K562 (cell line): ENCODE results near the gene CCND3. TPM values are rescaled to one million over a fixed set of nuclear protein-coding genes. Genes with fewer than 3 reads are reported as not detected.

Experiments used
- BCOR ChIP-seq: fragments of 450-650 bp; IDR thresholded peaks from 2 replicates; pipeline ENCODE4 v1.6.1; 2016
- CREB3 ChIP-seq: fragments of 450-650 bp; conservative IDR thresholded peaks from 2 replicates; pipeline ENCODE4 v1.6.1; 2016; ENCODE audit warnings: missing genetic modification characterization, low read depth, mild to moderate bottlenecking, missing compliant biosample characterization, moderate library complexity
- E2F5 ChIP-seq: sonication (generic); formaldehyde crosslinking; IDR thresholded peaks from 2 replicates; pipeline ENCODE4 v1.8.0; 2022; ENCODE audit warnings: mild to moderate bottlenecking, missing genetic modification reagents
- EHMT2 ChIP-seq: fragments of 450-650 bp; IDR thresholded peaks from 2 replicates; pipeline ENCODE4 v1.6.1; 2018; ENCODE audit warnings: antibody characterized with exemption
- ERF ChIP-seq: fragments of 450-650 bp; formaldehyde crosslinking; IDR thresholded peaks from 2 replicates; pipeline ENCODE4 v1.4.0; 2020; ENCODE audit warnings: mild to moderate bottlenecking, mixed read lengths
- EWSR1 ChIP-seq: fragments of 450-650 bp; IDR thresholded peaks from 2 replicates; pipeline ENCODE4 v1.6.1; 2018; ENCODE audit warnings: borderline replicate concordance, mild to moderate bottlenecking, low read depth, moderate library complexity; ENCODE audit not compliant: partially characterized antibody
- HDAC6 ChIP-seq: IDR thresholded peaks from 2 replicates; pipeline ENCODE4 v1.6.1; 2012; ENCODE audit warnings: low read depth, mild to moderate bottlenecking, control low read depth, inconsistent platforms, low read length, moderate library complexity
- HDGF ChIP-seq: fragments of 450-650 bp; IDR thresholded peaks from 2 replicates; pipeline ENCODE4 v1.6.1; 2016
- HNRNPH1 ChIP-seq: fragments of 200-400 bp; formaldehyde crosslinking; optimal IDR thresholded peaks from 2 replicates; pipeline ENCODE3; 2017; ENCODE audit warnings: low read depth, mild to moderate bottlenecking, low read length, moderate library complexity
- MYC ChIP-seq, 2 experiments: fragments of 250-450 bp in 1 of 2; sonication (Bioruptor Pico) in 1 of 2; IDR thresholded peaks; 2 replicates each; pipeline versions ENCODE4 v1.5.1 to v1.6.1; 2012 to 2021; ENCODE audit warnings: low read depth in 2 of 2, borderline replicate concordance in 1 of 2, improper control_type of control experiment in 1 of 2, low read length in 1 of 2, mild to moderate bottlenecking in 1 of 2, moderate library complexity in 1 of 2
- NCOA4 ChIP-seq: fragments of 450-650 bp; IDR thresholded peaks from 2 replicates; pipeline ENCODE4 v1.6.1; 2018; ENCODE audit warnings: mild to moderate bottlenecking; ENCODE audit not compliant: partially characterized antibody
- POLR2AphosphoS2 ChIP-seq: IDR thresholded peaks from 2 replicates; pipeline ENCODE4 v1.6.1; 2012; ENCODE audit warnings: low read length, improper control_type of control experiment
- PTTG1 ChIP-seq: fragments of 450-650 bp; IDR thresholded peaks from 2 replicates; pipeline ENCODE4 v1.6.1; 2016; ENCODE audit warnings: low read depth, mild to moderate bottlenecking, missing genetic modification characterization, missing compliant biosample characterization
- RBFOX2 ChIP-seq: fragments of 200-400 bp; formaldehyde crosslinking; IDR thresholded peaks from 2 replicates; pipeline ENCODE4 v1.6.1; 2017; ENCODE audit warnings: low read depth, mild to moderate bottlenecking, low read length, moderate library complexity
- RNF2 ChIP-seq: sonication (generic); IDR thresholded peaks from 2 replicates; pipeline ENCODE4 v1.6.1; 2016
- SP1 ChIP-seq: sonication (generic); formaldehyde crosslinking; IDR thresholded peaks from 2 replicates; pipeline ENCODE4 v1.8.1; 2022; ENCODE audit warnings: mild to moderate bottlenecking, missing genetic modification reagents
- TEAD4 ChIP-seq, 2 experiments: sonication (generic) in 1 of 2; formaldehyde crosslinking in 1 of 2; IDR thresholded peaks; 2 replicates each; pipeline versions ENCODE4 v1.6.1 to v1.8.0; 2012 to 2022; ENCODE audit warnings: borderline replicate concordance in 1 of 2, inconsistent platforms in 1 of 2, low read length in 1 of 2, mild to moderate bottlenecking in 1 of 2, missing genetic modification reagents in 1 of 2
- TGIF2 ChIP-seq: sonication (generic); formaldehyde crosslinking; IDR thresholded peaks from 2 replicates; pipeline ENCODE4 v1.8.1; 2022; ENCODE audit warnings: mild to moderate bottlenecking, missing genetic modification reagents, moderate library complexity
- ZBTB2 ChIP-seq: fragments of 450-650 bp; IDR thresholded peaks from 2 replicates; pipeline ENCODE4 v1.6.1; 2016; ENCODE audit warnings: antibody characterized with exemption
- ZC3H4 ChIP-seq: sonication (generic); formaldehyde crosslinking; IDR thresholded peaks from 2 replicates; pipeline ENCODE4 v1.9.0; 2021; ENCODE audit warnings: missing genetic modification reagents, borderline replicate concordance
- ZNF274 ChIP-seq: IDR thresholded peaks from 2 replicates; pipeline ENCODE4 v1.6.1; 2011; ENCODE audit warnings: low read depth, mild to moderate bottlenecking, low read length, moderate library complexity, borderline replicate concordance
- ZNF3 ChIP-seq: fragments of 250-450 bp; sonication (Bioruptor Pico); IDR thresholded peaks from 2 replicates; pipeline ENCODE4 v1.5.0; 2021; ENCODE audit warnings: mild to moderate bottlenecking, moderate library complexity
- ZNF408 ChIP-seq: fragments of 250-450 bp; sonication (Bioruptor Pico); IDR thresholded peaks from 2 replicates; pipeline ENCODE4 v1.4.0; 2020; ENCODE audit warnings: low read depth, mild to moderate bottlenecking, moderate library complexity
- ZNF561 ChIP-seq: fragments of 450-650 bp; formaldehyde crosslinking; conservative IDR thresholded peaks from 2 replicates; pipeline ENCODE4 v1.4.0; 2020; ENCODE audit warnings: mild to moderate bottlenecking, moderate library complexity
- ZNF778 ChIP-seq: fragments of 450-650 bp; formaldehyde crosslinking; IDR thresholded peaks from 2 replicates; pipeline ENCODE4 v1.4.0; 2020; ENCODE audit warnings: mild to moderate bottlenecking, moderate library complexity
- polyA plus RNA-seq, 8 experiments: library from polyadenylated mRNA; depleted of rRNA in 4 of 8; stranded (reverse) in 5 of 8; unstranded in 3 of 8; fragments of >200 nt; fragmentation: Nextera tagmentation in 2 of 8; fragmentation: Illumina TruSeq in 1 of 8; extraction: Ambion mirVana in 2 of 8; extraction: Trizol in 1 of 8; gene quantifications; 2 replicates each; pipeline versions ENCODE4 v1.2.1 to v1.2.3, GENCODE V29; 2011 to 2014; ENCODE audit warnings: inconsistent platforms in 1 of 8, missing spikeins in 1 of 8
- total RNA-seq, 7 experiments: library from RNA; depleted of rRNA in 6 of 7; stranded (reverse); fragments of >200 nt in 6 of 7; fragmentation: Illumina TruSeq in 2 of 7; extraction: Trizol in 2 of 7; gene quantifications; 2 replicates each; pipeline versions ENCODE4 v1.2.1 to v1.2.3, GENCODE V29; 2011 to 2021; ENCODE audit warnings: low replicate concordance in 1 of 7

CCND3 gene
- total and polyA plus RNA-seq, 9 of the 15 experiments (the other 6 are each of a cell fraction or from before 2014, with no cell fraction given), result 21.5 to 204 (median 97.4) TPM

GRCh38 chr6:41964201-41964887, 22.7 kb upstream of the CCND3 start (continued):
- 0 out of 2 replicates have a peak, but pooled peaks have one; percentile 27 for TF ChIP-seq ZC3H4
- no peak for TF ChIP-seq POLR2AphosphoS2
- TF ChIP-seq HDGF, result 0 out of 2 replicates have a peak, but pooled peaks have one; percentile 72
- TF ChIP-seq RNF2, result no peak
- TF ChIP-seq PTTG1 (tag), result no peak
- no peak for TF ChIP-seq E2F5
- TF ChIP-seq HDAC6, result no peak
- TF ChIP-seq ZNF778, result no peak
- TF ChIP-seq RBFOX2, result no peak
- no peak for TF ChIP-seq MYC (IDR thresholded peaks at IDR 0.05; ENCODE audit: low read depth, low read length)
- no peak for TF ChIP-seq MYC (CRISPR knock-in tag; IDR thresholded peaks at IDR 0.05; ENCODE audit: borderline replicate concordance, low read depth)
- no peak for TF ChIP-seq HNRNPH1
- TF ChIP-seq BCOR, result peak; percentile 18; the same call in 1 of the 2 replicates
- no peak for TF ChIP-seq EWSR1
- TF ChIP-seq NCOA4, result peak; percentile 33
- no peak for TF ChIP-seq SP1 (CRISPR knock-in tag)
- no peak for TF ChIP-seq ZNF408 (CRISPR knock-in tag)
- no peak for TF ChIP-seq ERF (CRISPR knock-in tag)
- no peak for TF ChIP-seq TEAD4 (IDR thresholded peaks at IDR 0.05; ENCODE audit: low read length)
- no peak for TF ChIP-seq TEAD4 (CRISPR knock-in tag; IDR thresholded peaks at IDR 0.05; ENCODE audit: borderline replicate concordance)
- TF ChIP-seq ZNF3, result no peak
- no peak for TF ChIP-seq CREB3 (tag)
- TF ChIP-seq ZBTB2, result peak; percentile 52; the same call in 1 of the 2 replicates
- no peak for TF ChIP-seq ZNF274
- TF ChIP-seq EHMT2, result 0 out of 2 replicates have a peak, but pooled peaks have one; percentile 28
- no peak for TF ChIP-seq TGIF2 (CRISPR knock-in tag)
- TF ChIP-seq ZNF561 (CRISPR knock-in tag), result no peak
